Measurements from ENCODE around the gene MAMDC2. TPM values are rescaled to one million over a fixed set of nuclear protein-coding genes. Genes with fewer than 3 reads are reported as not detected.

Gene MAMDC2
- total and polyA plus RNA-seq, 2 of the 8 experiments (the other 6 are each of a cell fraction or from before 2014, with no cell fraction given) = 6.1 to 15.4 TPM

GRCh38 chr9:70262948-70263347, 219.3 kb downstream of the MAMDC2 start:
- H2BK15ac ChIP-seq (ENCODE audit: low read length) = no peak overlapping the region
- no peak overlapping the region for H2BK120ac ChIP-seq (replicated peaks; ENCODE audit: low read depth, low read length)
- no peak overlapping the region for H3K14ac ChIP-seq (ENCODE audit: insufficient read length)
- H3K4ac ChIP-seq (replicated peaks; ENCODE audit: insufficient read length, low read depth, low read length) = no peak overlapping the region
- no peak overlapping the region for H2BK5ac ChIP-seq (ENCODE audit: low read depth, low read length)
- no peak overlapping the region for H4K8ac ChIP-seq (ENCODE audit: extremely low read depth, insufficient read depth, low read length)
- H3K18ac ChIP-seq (ENCODE audit: extremely low read depth, low read length) = no peak overlapping the region
- DNase-seq (ENCODE audit: low read depth in 1 of 2, low spot score in 2 of 2) (no peak), FAIRE-seq (peak; percentile 19)
- no peaks in the 10 kb centered on the region for H3K79me1 ChIP-seq (ENCODE audit: low read depth, low read length)
- no peak overlapping the region for H3K27ac ChIP-seq (ENCODE audit: low read depth, low read length)
- WGBS, 2 experiments (ENCODE audit: extremely low coverage in 1 of 2, insufficient coverage in 1 of 2, insufficient read length in 1 of 2, insufficient replicate concordance in 2 of 2, low coverage in 1 of 2, low lambda C conversion rate in 2 of 2, missing lambda C conversion rate in 1 of 2) = 84% methylated on average over 6 of the region's 6 CpGs; no CpG with 5 or more reads in 1 of the 2 experiments
- no peak overlapping the region for H3K4me3 ChIP-seq (ENCODE audit: extremely low read depth in 1 of 4, insufficient read depth in 2 of 4, low read depth in 3 of 4, low read length in 4 of 4)
- POLR2A ChIA-PET (ENCODE audit: partially characterized antibody) = no interaction called here
- H2AK5ac ChIP-seq (ENCODE audit: low read depth, low read length) = no peak overlapping the region
- no peak overlapping the region for H3K4me2 ChIP-seq (ENCODE audit: insufficient read depth in 1 of 2, low read depth in 2 of 2, low read length in 2 of 2)
- H3K36me3 ChIP-seq (ENCODE audit: control insufficient read depth in 2 of 4, insufficient read depth in 4 of 4, low read length in 3 of 4) = peaks cover 0 to 38% (median 8%) of the 10 kb centered on the region in 4 experiments; a peak in 5 of 8 replicates
- no peaks in the 10 kb centered on the region for H3K27me3 ChIP-seq (replicated peaks in 1 of 4; ENCODE audit: control insufficient read depth in 3 of 4, extremely low read depth in 1 of 4, insufficient read depth in 3 of 4, low read length in 3 of 4)
- no peak overlapping the region for H2BK12ac ChIP-seq (ENCODE audit: low read depth, low read length)
- H3K23me2 ChIP-seq (ENCODE audit: low read depth, low read length) = no peaks in the 10 kb centered on the region; the same call in 1 of the 2 replicates
- no peak overlapping the region for H4K91ac ChIP-seq (replicated peaks; ENCODE audit: insufficient read length, low read length)
- peaks cover 6 to 7% of the 10 kb centered on the region in 2 experiments for H4K20me1 ChIP-seq (replicated peaks in 1 of 2; ENCODE audit: control insufficient read depth in 1 of 2, insufficient read depth in 2 of 2, low read length in 2 of 2)
- no peak overlapping the region for H2AFZ ChIP-seq (ENCODE audit: low read length)
- no peak overlapping the region for H3K23ac ChIP-seq (ENCODE audit: insufficient read length)
- no peaks in the 10 kb centered on the region for H3K9me3 ChIP-seq (ENCODE audit: insufficient read depth in 2 of 2, low read depth in 1 of 2, low read length in 1 of 2)
- no peak overlapping the region for H2BK20ac ChIP-seq (ENCODE audit: low read length)
- no peak overlapping the region for H3K9ac ChIP-seq (replicated peaks in 1 of 4; ENCODE audit: extremely low read depth in 1 of 4, low read depth in 3 of 4, low read length in 3 of 4)
- H3K4me1 ChIP-seq (replicated peaks in 1 of 4; ENCODE audit: control insufficient read depth in 3 of 4, insufficient read depth in 4 of 4, low read length in 3 of 4) = peaks cover 0 to 4% (median 2%) of the 10 kb centered on the region in 4 experiments; a peak in 3 of 7 replicates
- peaks cover 9 to 59% of the 10 kb centered on the region in 2 experiments for H3K79me2 ChIP-seq (ENCODE audit: control insufficient read depth in 1 of 2, insufficient read depth in 2 of 2, low read length in 2 of 2)
- CTCF ChIA-PET (ENCODE audit: partially characterized antibody) = interaction anchor here (0.6 to 0.8 kb wide), 2 partner anchors 13 to 33 kb away, joined by 3 read pairs; no protein-coding TSS in a partner anchor
- no peak overlapping the region for H4K5ac ChIP-seq (ENCODE audit: insufficient read length, low read depth, low read length)
- no peak overlapping the region for H3K56ac ChIP-seq (replicated peaks; ENCODE audit: insufficient read length, low read depth, low read length)

Data from H1 (cell line).